ENCODE data around the gene RPP25L.

- no peak for TF ChIP-seq ZNF384 (IDR thresholded peaks at IDR 0.05; ENCODE audit: borderline replicate concordance, low read depth, low read length)
- TF ChIP-seq CTCF (IDR thresholded peaks at IDR 0.05 in 2 of 3, conservative IDR thresholded peaks at IDR 0.05 in 1 of 3; ENCODE audit: control insufficient read depth in 2 of 3, extremely low read depth in 1 of 3, insufficient read depth in 1 of 3, low read depth in 3 of 3, low read length in 3 of 3): no peak
- TF ChIP-seq SREBF2 (IDR thresholded peaks at IDR 0.05; ENCODE audit: low read length): no peak
- TF ChIP-seq ZBTB33 (IDR thresholded peaks at IDR 0.05): no peak
- no peak for TF ChIP-seq TARDBP (IDR thresholded peaks at IDR 0.05; ENCODE audit: borderline replicate concordance)
- TF ChIP-seq FOS (IDR thresholded peaks at IDR 0.05; ENCODE audit: borderline replicate concordance, extremely low read depth, insufficient read length): no peak
- TF ChIP-seq CHD1 (IDR thresholded peaks at IDR 0.05; ENCODE audit: low read depth, low read length): no peak
- no peak for TF ChIP-seq CBX5 (IDR thresholded peaks at IDR 0.05; ENCODE audit: low read depth)
- no peak for TF ChIP-seq ESRRA (IDR thresholded peaks at IDR 0.05; ENCODE audit: low read length)
- no peak for TF ChIP-seq SMC3 (IDR thresholded peaks at IDR 0.05; ENCODE audit: borderline replicate concordance, low read length)
- no peak for TF ChIP-seq POLR2A (IDR thresholded peaks at IDR 0.05; ENCODE audit: low read depth, low read length)
Observed at GRCh38 chr9:34589636-34590380, 22.1 kb downstream of the RPP25L start, which contains the start of gene CNTFR.

Measured in GM12878 (cell line).